Right lobe of liver (tissue), 6 donors: Measurements from ENCODE around the gene LASP1. TPM values are rescaled to one million over a fixed set of nuclear protein-coding genes. Genes with fewer than 3 reads are reported as not detected.

Experiments used
- ATAC-seq, 4 donors: fragments of 200-7000 bp; cut with Tn5 transposase; one replicate each; pipeline ENCODE4 v1.9.1; 2020; ENCODE audit warnings: mild to moderate bottlenecking in 4 of 4, moderate library complexity in 4 of 4
- DNase-seq, 3 donors: peaks; one replicate each; pipeline ENCODE4 v3.0.0-alpha.2; 2020
- H3K27ac ChIP-seq, 3 donors: fragments of 200-600 bp; one replicate each; pipeline ENCODE4 v1.8.0; 2022
- H3K27me3 ChIP-seq, 2 donors: fragments of 200-600 bp; one replicate each; pipeline ENCODE4 v1.8.0; 2022
- H3K36me3 ChIP-seq, 4 donors: fragments of 200-600 bp; sonication (generic) in 1 of 4; one replicate each; pipeline versions ENCODE4 v1.5.1 to v1.8.0; 2017 to 2022; ENCODE audit warnings: control low read depth in 1 of 4
- H3K4me1 ChIP-seq, 4 donors: fragments of 200-600 bp; sonication (generic) in 1 of 4; one replicate each; pipeline versions ENCODE4 v1.5.1 to v1.8.0; 2017 to 2022; ENCODE audit warnings: control low read depth in 1 of 4
- H3K4me3 ChIP-seq, 3 donors: fragments of 200-600 bp; one replicate each; pipeline ENCODE4 v1.8.0; 2022
- H3K9me3 ChIP-seq, 4 donors: fragments of 200-600 bp; sonication (generic) in 1 of 4; one replicate each; pipeline versions ENCODE4 v1.5.1 to v1.8.0; 2017 to 2022; ENCODE audit warnings: control low read depth in 1 of 4
- CTCF ChIP-seq, 4 donors: fragments of 200-600 bp in 3 of 4; fragments of 450-650 bp in 1 of 4; IDR thresholded peaks; one replicate each; pipeline versions ENCODE4 v1.5.1 to v1.8.0; 2016 to 2022; ENCODE audit warnings: antibody characterized with exemption in 4 of 4, mild to moderate bottlenecking in 2 of 4
- POLR2A ChIP-seq: fragments of 450-650 bp; IDR thresholded peaks from one replicate; pipeline ENCODE4 v1.6.1; 2017; ENCODE audit warnings: antibody characterized with exemption, mild to moderate bottlenecking
- WGBS: methylation state at CpG from one replicate; pipeline ENCODE4 v1.1.6; 2018; ENCODE audit warnings: low coverage, low lambda C conversion rate; ENCODE audit not compliant: insufficient coverage; ENCODE audit errors: missing lambda C conversion rate; 5-methylcytosine and 5-hydroxymethylcytosine counted together
- intact Hi-C, 2 donors: fragments of 100-400 bp; cut with DNase I; formaldehyde crosslinking; loops; one replicate each; pipeline versions ENCODE4 v1.11.2 to v1.14.1; 2022
- total RNA-seq, 6 experiments: library from RNA; depleted of rRNA in 2 of 6; stranded (reverse); fragments of >200 nt in 2 of 6; fragmentation: NEBNext Ultra II Directional in 3 of 6; extraction: Animal tissue kit (Norgen Biotek cat#: 25700) in 3 of 6; gene quantifications; one replicate each; pipeline versions ENCODE4 v1.1.0 to v1.2.4, GENCODE V29; 2016 to 2023
- donor health status: DM: no; HTN: yes; CAD: no.
- donor health status: DM: no; HTN: no; CAD: no.
- donor health status: DM: no; HTN: no; CAD: no.
- donor health status: DM: no; HTN: yes; CAD: no.
- donor health status: DM: no; HTN: yes; CAD: no.

The LASP1 gene
- total RNA-seq, 6 experiments from 2014 or later = 52.2 to 124 (median 84.8) TPM

DNA sequence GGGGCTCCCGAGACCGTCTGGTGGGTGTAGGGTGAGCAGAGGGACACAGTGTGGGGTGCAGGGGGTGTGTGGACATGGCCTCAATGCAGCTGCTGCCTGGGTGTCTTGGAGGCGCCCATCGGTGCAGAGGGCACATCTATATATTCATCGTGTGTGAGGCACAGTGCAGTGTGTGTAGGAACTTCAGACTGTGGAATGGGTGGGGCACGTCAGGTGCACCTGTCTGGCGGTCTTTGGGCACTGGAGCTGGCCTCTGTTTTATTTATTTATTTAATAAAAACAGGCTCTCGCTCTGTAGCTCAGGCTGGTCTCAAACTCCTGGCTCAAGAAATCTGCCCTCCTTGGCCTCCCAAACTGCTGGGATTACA is 16.8 kb downstream of the LASP1 start:
- no peak for DNase-seq
- intact Hi-C loops = no loop called here
- ATAC-seq = no peak
- Histone ChIP-seq H3K36me3 (peaks cover under 1 to 24% (median 7%) of the 10 kb centered on the region in 4 donors), H3K27ac (no peak overlapping the region), H3K4me3 (no peak overlapping the region), H3K4me1 (peaks cover 0 to 61% (median 26%) of the 10 kb centered on the region in 4 donors), H3K27me3 (no peaks in the 10 kb centered on the region), H3K9me3 (no peaks in the 10 kb centered on the region)
- WGBS = 82% methylated on average over 5 of the region's 8 CpGs
- TF ChIP-seq POLR2A (no peak), CTCF (IDR thresholded peaks at IDR 0.05) (no peak)

DNA sequence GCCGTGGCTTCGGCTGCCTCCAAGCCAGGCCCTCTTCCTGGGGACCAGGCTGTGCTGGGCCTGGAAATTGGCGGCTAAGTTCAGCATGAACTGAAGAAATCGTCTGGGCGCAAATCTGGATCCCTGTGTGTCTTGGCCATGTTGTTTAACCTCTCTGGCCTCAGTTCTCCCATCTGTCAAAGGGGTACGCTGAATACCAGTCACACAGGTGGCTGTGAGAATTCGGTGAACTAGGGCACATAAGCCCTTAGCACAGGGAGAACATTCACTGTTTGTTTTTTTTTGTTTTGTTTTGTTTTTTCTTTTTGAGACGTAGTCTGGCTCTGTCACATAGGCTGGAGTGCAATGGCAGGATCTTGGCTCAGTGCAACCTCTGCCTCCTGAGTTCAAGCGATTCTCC is 19.0 kb downstream of the LASP1 start:
- H3K27me3 ChIP-seq = no peaks in the 10 kb centered on the region
- ATAC-seq (no peak), DNase-seq (no peak)
- TF ChIP-seq CTCF (IDR thresholded peaks at IDR 0.05) (no peak), POLR2A (no peak)
- no peak overlapping the region for H3K27ac ChIP-seq
- 78% methylated on average over 4 of the region's 9 CpGs for WGBS
- H3K36me3 ChIP-seq = peaks cover 3 to 35% (median 10%) of the 10 kb centered on the region in 4 donors
- H3K4me3 ChIP-seq = no peak overlapping the region
- peaks cover 0 to 54% (median 29%) of the 10 kb centered on the region in 4 donors for H3K4me1 ChIP-seq
- intact Hi-C loops = no loop called here
- H3K9me3 ChIP-seq = no peaks in the 10 kb centered on the region

DNA sequence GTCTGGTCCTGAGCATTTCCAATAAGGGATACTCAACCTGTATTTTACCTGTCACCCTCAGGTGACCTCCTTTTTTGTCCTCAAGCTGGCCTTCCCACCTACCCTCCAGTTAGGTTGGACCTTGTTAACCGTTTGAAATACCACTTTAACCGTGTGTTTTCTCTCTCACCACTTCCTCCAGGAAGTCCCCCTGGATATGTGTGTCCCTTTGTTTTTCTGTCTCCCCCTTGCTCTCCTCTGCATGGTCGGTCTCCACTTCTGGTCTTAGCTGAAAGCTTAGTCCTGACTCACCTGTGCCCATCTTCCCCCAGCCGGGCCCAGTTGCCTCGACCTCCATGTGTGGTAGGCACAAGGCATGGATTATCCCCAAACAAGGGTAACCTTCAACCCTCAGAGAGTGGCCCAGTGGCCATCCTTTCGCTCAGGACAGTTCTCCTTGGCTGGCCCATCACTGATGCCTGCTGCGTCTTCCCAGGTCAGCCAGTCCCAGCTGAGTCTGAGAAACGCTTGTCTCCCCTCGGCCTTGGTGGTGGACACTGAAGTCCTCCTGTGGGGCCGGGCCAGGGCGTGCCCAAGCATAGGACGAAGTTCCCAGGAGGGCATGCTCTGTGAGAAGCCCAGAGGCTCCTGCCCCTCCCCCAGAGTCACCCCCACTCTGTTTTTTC is 20.0 kb downstream of the LASP1 start:
- intact Hi-C loops = no loop called here
- H3K27ac ChIP-seq = no peak overlapping the region
- H3K4me3 ChIP-seq = no peak overlapping the region
- no peaks in the 10 kb centered on the region for H3K27me3 ChIP-seq
- peaks cover 0 to 54% (median 27%) of the 10 kb centered on the region in 4 donors for H3K4me1 ChIP-seq
- no peaks in the 10 kb centered on the region for H3K9me3 ChIP-seq
- DNase-seq (no peak), ATAC-seq (no peak)
- 72% methylated on average over 6 of the region's 12 CpGs for WGBS
- TF ChIP-seq POLR2A (no peak), CTCF (IDR thresholded peaks at IDR 0.05) (no peak)
- peaks cover 3 to 35% (median 10%) of the 10 kb centered on the region in 4 donors for H3K36me3 ChIP-seq

GRCh38 chr17:38890410-38890746 is 20.5 kb downstream of the LASP1 start:
- no peaks in the 10 kb centered on the region for H3K27me3 ChIP-seq
- ATAC-seq (no peak), DNase-seq (no peak)
- H3K4me3 ChIP-seq = no peak overlapping the region
- no peaks in the 10 kb centered on the region for H3K9me3 ChIP-seq
- TF ChIP-seq POLR2A (no peak), CTCF (IDR thresholded peaks at IDR 0.05) (no peak)
- WGBS = 50% methylated on average over 2 of the region's 8 CpGs
- intact Hi-C loops = no loop called here
- peaks cover 0 to 49% (median 22%) of the 10 kb centered on the region in 4 donors for H3K4me1 ChIP-seq
- no peak overlapping the region for H3K27ac ChIP-seq
- peaks cover 3 to 35% (median 10%) of the 10 kb centered on the region in 4 donors for H3K36me3 ChIP-seq
